IPS-18a (cell line): ENCODE measurements around the gene CAMK2D.
A peak's percentile ranks its signal among the peaks of the same experiment; 100 is the strongest.
"Not testable (repeated sequence)": the region's sequence is repeated elsewhere in the genome, so short reads cannot be mapped to it uniquely, and the experiment has no call there.

Experiments
- H3K27ac ChIP-seq: one replicate; pipeline ENCODE4 v1.5.1; 2013; ENCODE audit warnings: low read length
- H3K27me3 ChIP-seq: one replicate; pipeline ENCODE4 v1.6.1; 2013; ENCODE audit warnings: mild to moderate bottlenecking, low read length; ENCODE audit not compliant: control insufficient read depth, insufficient read depth
- H3K36me3 ChIP-seq: one replicate; pipeline ENCODE4 v1.6.1; 2013; ENCODE audit warnings: low read depth, low read length; ENCODE audit not compliant: control insufficient read depth
- H3K4me1 ChIP-seq: one replicate; pipeline ENCODE4 v1.6.1; 2013; ENCODE audit warnings: low read depth, low read length; ENCODE audit not compliant: control insufficient read depth
- H3K4me3 ChIP-seq: one replicate; pipeline ENCODE4 v1.5.1; 2013; ENCODE audit warnings: low read length
- H3K9ac ChIP-seq: one replicate; pipeline ENCODE4 v1.6.1; 2013; ENCODE audit warnings: mild to moderate bottlenecking, low read length, moderate library complexity
- H3K9me3 ChIP-seq: one replicate; pipeline ENCODE4 v1.6.1; 2013; ENCODE audit warnings: low read depth, low read length; ENCODE audit not compliant: control insufficient read depth

The CAMK2D gene

GRCh38 chr4:113781439-113782040, 20.0 kb upstream of the CAMK2D start:
- Histone ChIP-seq H3K4me1 (no peaks in the 10 kb centered on the region), H3K36me3 (no peaks in the 10 kb centered on the region), H3K9me3 (no peaks in the 10 kb centered on the region), H3K27me3 (no peaks in the 10 kb centered on the region), H3K27ac (no peak overlapping the region), H3K4me3 (no peak overlapping the region), H3K9ac (no peak overlapping the region)

DNA sequence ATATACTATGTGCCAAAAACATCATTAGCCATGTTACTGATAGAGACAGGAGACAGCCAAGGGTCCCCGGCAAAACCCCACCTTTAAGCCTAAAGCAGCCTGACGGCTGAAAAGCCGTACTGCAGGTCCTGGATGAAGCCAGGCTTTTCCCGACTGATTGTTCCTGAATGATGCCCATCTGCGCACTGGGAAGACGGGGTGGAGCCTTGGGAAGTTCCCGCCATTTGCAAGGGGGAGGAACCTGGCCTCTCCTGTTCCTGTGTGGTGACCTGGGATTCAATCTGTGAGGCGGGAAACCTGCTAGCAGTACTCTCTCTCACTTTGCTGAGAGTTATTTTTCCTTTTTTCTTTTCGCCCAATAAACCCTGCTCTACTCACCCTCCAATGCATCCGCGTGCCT, 15.1 kb upstream of the CAMK2D start:
- Histone ChIP-seq H3K27me3 (no peaks in the 10 kb centered on the region), H3K27ac (no peak overlapping the region), H3K9ac (no peak overlapping the region), H3K36me3 (no peaks in the 10 kb centered on the region), H3K4me1 (no peaks in the 10 kb centered on the region), H3K4me3 (no peak overlapping the region), H3K9me3 (no peaks in the 10 kb centered on the region)

DNA sequence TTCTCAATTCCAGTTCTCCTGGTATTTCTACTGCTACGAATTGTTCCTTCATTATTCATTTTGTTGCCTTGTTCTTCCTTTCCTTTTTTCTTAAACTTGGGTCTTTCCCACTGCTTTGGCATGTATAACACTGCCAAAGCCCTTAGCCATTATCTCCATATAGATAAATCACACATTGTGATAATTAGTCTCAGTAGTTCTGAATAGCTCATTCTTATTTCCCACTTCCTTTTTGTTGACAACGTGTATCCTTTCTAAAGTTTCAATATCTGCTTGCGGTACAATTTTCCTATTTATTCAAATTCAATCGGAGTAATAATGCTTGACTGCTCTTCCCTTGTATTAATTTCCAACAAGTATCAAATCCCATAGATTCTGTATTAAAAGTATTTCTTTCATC, 14.5 kb upstream of the CAMK2D start:
- Histone ChIP-seq H3K9ac (no peak overlapping the region), H3K9me3 (no peaks in the 10 kb centered on the region), H3K36me3 (no peaks in the 10 kb centered on the region), H3K4me1 (no peaks in the 10 kb centered on the region), H3K27me3 (no peaks in the 10 kb centered on the region), H3K27ac (no peak overlapping the region), H3K4me3 (no peak overlapping the region)

DNA sequence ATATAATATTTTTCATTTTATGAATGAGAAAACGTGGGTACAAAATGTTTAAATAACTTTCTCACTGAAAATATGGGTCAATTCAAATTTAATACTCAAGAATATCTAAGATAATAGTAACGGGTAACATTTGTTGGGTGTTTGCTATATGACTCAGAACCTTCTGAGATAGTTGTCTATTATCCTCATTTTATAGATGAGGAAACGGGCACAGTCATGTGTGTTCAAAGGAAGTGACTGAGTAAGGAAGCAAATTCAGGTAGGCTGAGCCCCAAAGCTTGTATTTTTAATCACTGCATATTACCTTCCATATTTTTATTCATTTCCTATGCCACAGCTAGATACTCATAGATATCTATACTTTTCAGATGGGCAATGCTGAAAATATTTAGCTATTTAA, 12.2 kb upstream of the CAMK2D start:
- Histone ChIP-seq H3K36me3 (no peaks in the 10 kb centered on the region), H3K4me1 (no peaks in the 10 kb centered on the region), H3K4me3 (no peak overlapping the region), H3K9me3 (no peaks in the 10 kb centered on the region), H3K27ac (no peak overlapping the region), H3K9ac (no peak overlapping the region), H3K27me3 (no peaks in the 10 kb centered on the region)

- H3K4me1 ChIP-seq, result no peaks in the 10 kb centered on the region
- no peak overlapping the region for H3K4me3 ChIP-seq
- H3K9me3 ChIP-seq, result no peaks in the 10 kb centered on the region
- H3K27ac ChIP-seq, result no peak overlapping the region
- no peak overlapping the region for H3K9ac ChIP-seq
- H3K36me3 ChIP-seq, result no peaks in the 10 kb centered on the region
- H3K27me3 ChIP-seq, result no peaks in the 10 kb centered on the region
Observed at GRCh38 chr4:113773014-113773413, 11.5 kb upstream of the CAMK2D start.

GRCh38 chr4:113772319-113772718, 10.8 kb upstream of the CAMK2D start:
- no peak overlapping the region for H3K27ac ChIP-seq
- no peak overlapping the region for H3K9ac ChIP-seq
- H3K9me3 ChIP-seq, result no peaks in the 10 kb centered on the region
- no peaks in the 10 kb centered on the region for H3K27me3 ChIP-seq
- H3K4me1 ChIP-seq, result no peaks in the 10 kb centered on the region
- H3K4me3 ChIP-seq, result no peak overlapping the region
- no peaks in the 10 kb centered on the region for H3K36me3 ChIP-seq

- Histone ChIP-seq H3K9ac (no peak overlapping the region), H3K27ac (no peak overlapping the region), H3K4me3 (no peak overlapping the region), H3K36me3 (no peaks in the 10 kb centered on the region), H3K9me3 (no peaks in the 10 kb centered on the region), H3K27me3 (no peaks in the 10 kb centered on the region), H3K4me1 (no peaks in the 10 kb centered on the region)
Observed at GRCh38 chr4:113769744-113770143, 8.2 kb upstream of the CAMK2D start.

- H3K27ac ChIP-seq, result no peak overlapping the region
- no peak overlapping the region for H3K4me3 ChIP-seq
- no peak overlapping the region for H3K9ac ChIP-seq
- no peaks in the 10 kb centered on the region for H3K9me3 ChIP-seq
- H3K36me3 ChIP-seq, result no peaks in the 10 kb centered on the region
- no peaks in the 10 kb centered on the region for H3K4me1 ChIP-seq
- H3K27me3 ChIP-seq, result no peaks in the 10 kb centered on the region
Observed at GRCh38 chr4:113768952-113769351, 7.4 kb upstream of the CAMK2D start.

DNA sequence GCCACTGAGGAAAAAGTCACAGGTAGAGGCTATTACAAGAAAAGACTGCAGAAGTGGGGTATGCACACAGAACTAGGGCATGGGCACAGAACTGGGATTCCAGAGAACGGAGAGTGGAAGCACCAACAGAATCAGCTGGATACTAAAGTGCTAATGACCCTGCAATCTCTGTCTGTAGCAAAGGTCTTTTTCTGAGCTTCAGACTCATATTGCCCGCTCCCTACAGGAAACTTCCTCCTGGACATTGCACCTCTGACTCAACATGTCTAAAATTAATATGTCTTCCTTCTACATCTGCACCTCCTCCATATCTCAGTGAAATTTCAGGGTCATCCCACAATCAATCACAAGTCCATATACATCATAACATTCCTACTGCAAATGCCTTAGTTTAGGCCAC, 5.3 kb upstream of the CAMK2D start:
- Histone ChIP-seq H3K36me3 (no peaks in the 10 kb centered on the region), H3K27ac (no peak overlapping the region), H3K4me3 (no peak overlapping the region), H3K4me1 (peaks cover 6% of the 10 kb centered on the region), H3K9me3 (no peaks in the 10 kb centered on the region), H3K9ac (no peak overlapping the region), H3K27me3 (no peaks in the 10 kb centered on the region)

DNA sequence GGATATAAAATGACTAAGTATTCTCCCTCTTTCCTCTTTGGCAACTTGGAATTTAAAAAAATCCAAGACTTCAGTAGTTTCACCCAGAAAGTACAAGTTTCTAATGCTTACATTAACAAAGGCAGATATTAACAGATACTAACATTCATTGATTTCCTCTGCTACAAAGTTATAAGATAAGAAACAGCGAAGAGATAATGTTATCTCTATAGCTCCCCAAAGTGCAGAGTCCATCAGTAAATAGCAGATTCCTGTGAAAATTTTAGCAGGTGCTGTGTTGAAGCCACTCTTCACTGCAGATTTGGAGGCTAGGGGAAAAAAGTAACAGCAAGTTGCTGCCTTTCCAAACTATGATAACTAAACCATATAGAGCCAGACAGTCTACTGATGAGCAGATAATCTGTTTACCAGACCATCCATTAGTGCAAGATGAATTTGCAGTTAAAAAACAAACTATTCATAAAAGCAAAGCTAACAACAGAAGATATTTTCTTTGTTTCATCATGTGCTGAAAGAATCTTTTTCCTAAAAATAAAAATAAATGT, 3.3 kb upstream of the CAMK2D start:
- H3K9ac ChIP-seq, result no peak overlapping the region
- H3K4me3 ChIP-seq, result no peak overlapping the region
- H3K36me3 ChIP-seq, result no peaks in the 10 kb centered on the region
- H3K27me3 ChIP-seq, result peaks cover 10% of the 10 kb centered on the region
- no peaks in the 10 kb centered on the region for H3K9me3 ChIP-seq
- H3K4me1 ChIP-seq, result peaks cover 6% of the 10 kb centered on the region
- H3K27ac ChIP-seq, result no peak overlapping the region

DNA sequence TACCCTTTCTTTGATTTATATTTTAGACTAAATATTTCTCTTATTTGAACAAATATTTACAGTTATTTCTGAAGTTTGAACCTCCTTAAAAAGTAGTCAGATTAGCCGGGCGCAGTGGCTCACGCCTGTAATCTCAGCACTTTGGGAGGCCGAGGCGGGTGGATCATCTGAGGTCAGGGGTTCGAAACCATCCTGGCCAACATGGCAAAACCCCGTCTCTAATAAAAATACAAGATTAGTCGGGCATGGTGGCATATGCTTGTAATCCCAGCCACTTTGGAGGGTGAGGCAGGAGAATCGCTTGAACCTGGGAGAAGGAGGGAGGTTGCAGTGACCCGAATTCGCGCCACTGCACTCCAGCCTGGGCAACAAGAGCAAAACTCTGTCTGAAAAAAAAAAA, 2.4 kb upstream of the CAMK2D start:
- peaks cover 19% of the 10 kb centered on the region for H3K27me3 ChIP-seq
- not testable (repeated sequence) for H3K27ac ChIP-seq

GRCh38 chr4:113763029-113763285, 1.4 kb upstream of the CAMK2D start:
- H3K9me3 ChIP-seq, result no peaks in the 10 kb centered on the region
- peak overlapping the region; percentile 95 for H3K27ac ChIP-seq
- H3K27me3 ChIP-seq, result peaks cover 27% of the 10 kb centered on the region
- H3K9ac ChIP-seq, result peak overlapping the region; percentile 88
- H3K36me3 ChIP-seq, result no peaks in the 10 kb centered on the region
- peak overlapping the region; percentile 95 for H3K4me3 ChIP-seq
- H3K4me1 ChIP-seq, result peaks cover 6% of the 10 kb centered on the region

More for the DNA sequence above, 2.4 kb upstream of the CAMK2D start:
- H3K4me3 ChIP-seq, H3K9me3 ChIP-seq, H3K4me1 ChIP-seq, H3K9ac ChIP-seq, H3K36me3 ChIP-seq: not testable (repeated sequence)
